ENCODE measurements around the gene PRSS23.

- TF ChIP-seq CTCF (IDR thresholded peaks at IDR 0.05) (no peak), EP300 (IDR thresholded peaks at IDR 0.05) (no peak), POLR2AphosphoS5 (IDR thresholded peaks at IDR 0.05) (no peak)
Measured at GRCh38 chr11:86793307-86793706, 7.0 kb upstream of the PRSS23 start.
